Adrenal gland (tissue), 5 donors: ENCODE data around the gene CDHR5.
A peak's percentile ranks its signal among the peaks of the same experiment; 100 is the strongest.

Experiments
- CTCF ChIP-seq, 6 experiments: fragments of 450-650 bp in 4 of 6; fragments of 200-600 bp in 2 of 6; sonication (generic) in 1 of 6; IDR thresholded peaks; 1 replicate in 5 of 6; 2 replicates in 1 of 6; pipeline versions ENCODE4 v1.5.1 to v1.8.0; 2016 to 2021; ENCODE audit warnings: antibody characterized with exemption in 6 of 6, mild to moderate bottlenecking in 2 of 6, moderate library complexity in 1 of 6
- POLR2A ChIP-seq, 2 donors: fragments of 450-650 bp; IDR thresholded peaks; one replicate each; pipeline ENCODE4 v1.6.1; 2017; ENCODE audit warnings: antibody characterized with exemption in 2 of 2, mild to moderate bottlenecking in 2 of 2, moderate library complexity in 1 of 2
- donor health status: DM: no; HTN: no; CAD: no.

GRCh38 chr11:615504-616319 lies 9.0 kb downstream of the CDHR5 start, which contains the start of gene IRF7:
- TF ChIP-seq POLR2A (IDR thresholded peaks at IDR 0.05) (peak; percentile 57 to 81), CTCF (IDR thresholded peaks at IDR 0.05) (no peak)
